HG03060 (cell line): ENCODE data around the gene RNF150.

ENCODE experiments used
- ATAC-seq: cut with Tn5 transposase; IDR thresholded peaks from one replicate; pipeline ENCODE4 v1.9.1; 2021; ENCODE audit warnings: low read depth, moderate number of reproducible peaks; ENCODE audit not compliant: unreplicated experiment

The RNF150 gene

DNA sequence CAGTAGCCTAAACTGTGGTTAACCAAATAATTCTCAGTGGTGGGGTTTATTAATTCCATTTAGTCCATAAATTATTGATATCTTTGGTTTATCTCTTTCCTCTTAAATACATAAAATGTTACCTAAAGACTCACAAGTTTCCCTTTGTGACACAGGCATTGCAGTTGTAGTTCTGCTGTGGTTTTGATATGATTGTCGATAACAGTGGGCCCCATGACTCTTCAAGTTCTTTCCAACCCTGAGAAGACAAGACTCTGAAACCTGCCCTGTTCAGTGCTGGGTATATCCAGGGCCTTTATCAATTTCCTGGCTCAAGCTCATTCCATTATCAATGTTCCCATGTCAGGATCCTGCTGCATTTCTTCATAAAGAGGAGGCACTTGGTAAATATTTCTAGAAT, 259.2 kb downstream of the RNF150 start:
- no peak for ATAC-seq

DNA sequence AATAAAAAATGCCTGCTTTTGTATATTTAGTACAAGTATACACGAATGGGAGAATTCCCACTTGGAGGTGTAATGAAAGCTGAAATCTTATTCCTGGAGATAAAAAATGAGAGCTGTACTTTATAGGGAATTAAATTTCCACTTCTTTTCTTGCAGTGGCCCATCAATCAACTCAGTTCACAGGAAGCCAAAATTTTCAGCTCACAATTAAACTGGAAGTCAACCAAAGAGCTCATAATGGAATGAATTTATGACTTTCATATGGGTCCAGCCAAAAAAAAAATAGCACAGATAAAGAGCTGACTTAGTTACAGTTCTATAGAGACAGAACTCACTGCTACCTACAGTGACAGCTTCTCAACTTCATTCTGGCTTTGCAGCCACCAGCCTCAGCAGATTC, 261.9 kb downstream of the RNF150 start:
- no peak for ATAC-seq

DNA sequence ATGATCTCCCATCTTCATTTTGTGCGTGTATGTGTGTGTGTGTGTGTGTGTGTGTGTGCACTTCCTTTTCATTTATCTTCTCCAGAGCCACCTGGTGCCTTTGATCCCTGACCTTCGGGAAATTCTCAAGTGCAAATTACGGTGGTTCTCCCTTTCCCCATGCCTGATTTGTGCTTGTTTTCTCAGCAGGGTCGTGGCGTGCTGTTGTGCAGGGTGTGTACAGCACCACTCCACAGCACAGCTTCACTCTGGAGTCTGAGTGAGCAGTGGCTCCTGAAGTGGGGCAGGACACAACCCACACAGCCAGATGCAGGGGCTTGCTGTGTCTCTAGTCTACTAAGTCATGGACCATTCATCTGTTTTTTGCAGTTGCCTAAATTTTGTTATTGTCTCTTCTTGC, 262.8 kb downstream of the RNF150 start:
- no peak for ATAC-seq

DNA sequence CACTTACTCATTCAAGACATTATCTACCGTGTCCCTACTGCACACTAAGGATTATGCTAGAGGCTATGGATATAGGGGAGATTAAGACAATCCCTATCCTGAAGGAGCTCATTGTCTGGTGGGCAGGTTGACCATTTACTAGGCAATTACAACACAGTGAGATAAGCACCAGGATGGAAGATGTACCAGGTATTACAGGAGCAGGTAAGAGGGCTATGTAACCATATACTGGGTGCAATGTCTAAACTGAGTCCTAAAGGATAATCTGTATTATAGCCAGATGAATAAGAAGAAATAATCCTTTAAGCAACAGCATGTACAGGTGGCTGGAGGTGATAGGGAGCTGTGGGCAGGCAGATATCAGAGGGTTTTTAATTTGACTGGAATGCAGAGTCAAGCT, 263.8 kb downstream of the RNF150 start:
- no peak for ATAC-seq

DNA sequence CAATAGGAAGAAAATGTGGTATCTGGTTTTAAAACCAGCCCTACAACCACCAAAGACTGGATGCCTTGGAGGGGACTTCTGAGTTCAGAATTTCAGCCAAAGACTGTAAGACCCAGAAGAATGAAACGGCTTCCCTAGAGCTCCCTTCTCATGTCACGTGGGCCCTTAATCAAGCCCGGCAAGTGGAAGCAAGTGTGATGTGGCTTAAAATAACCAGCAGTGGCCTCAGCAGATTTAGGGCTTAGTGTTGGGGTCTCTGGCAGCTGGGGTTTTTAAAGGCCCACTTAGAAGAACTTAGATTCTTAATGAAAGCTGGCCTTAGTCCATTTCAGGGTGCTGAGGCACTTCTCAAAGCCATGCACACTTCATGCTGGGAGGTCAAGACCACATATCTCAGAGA, 265.9 kb downstream of the RNF150 start:
- ATAC-seq = no peak

DNA sequence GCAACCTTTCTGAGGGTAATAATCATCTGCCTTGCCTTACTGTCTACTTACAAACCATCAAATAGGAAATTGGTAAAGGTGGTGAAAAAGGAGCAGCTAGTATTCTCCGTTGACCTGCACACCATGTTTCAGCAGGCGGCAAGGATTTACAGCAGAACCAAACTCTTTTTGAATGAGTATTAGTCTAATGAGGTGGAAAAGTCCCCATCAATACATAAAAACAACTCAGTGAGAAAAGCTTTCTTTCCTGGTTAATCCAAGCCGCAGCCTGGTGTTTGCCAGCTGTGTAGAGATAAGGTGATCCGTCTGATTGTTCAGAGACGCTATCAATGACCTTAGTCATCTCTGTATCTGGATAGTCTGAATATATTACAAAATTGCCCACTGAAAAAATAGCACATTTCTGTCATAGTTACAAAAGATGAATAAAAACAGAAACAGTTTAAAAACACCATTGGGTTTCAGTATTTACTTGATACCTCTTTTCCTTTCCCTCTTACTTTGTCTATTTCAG, 266.7 kb downstream of the RNF150 start:
- ATAC-seq = no peak

DNA sequence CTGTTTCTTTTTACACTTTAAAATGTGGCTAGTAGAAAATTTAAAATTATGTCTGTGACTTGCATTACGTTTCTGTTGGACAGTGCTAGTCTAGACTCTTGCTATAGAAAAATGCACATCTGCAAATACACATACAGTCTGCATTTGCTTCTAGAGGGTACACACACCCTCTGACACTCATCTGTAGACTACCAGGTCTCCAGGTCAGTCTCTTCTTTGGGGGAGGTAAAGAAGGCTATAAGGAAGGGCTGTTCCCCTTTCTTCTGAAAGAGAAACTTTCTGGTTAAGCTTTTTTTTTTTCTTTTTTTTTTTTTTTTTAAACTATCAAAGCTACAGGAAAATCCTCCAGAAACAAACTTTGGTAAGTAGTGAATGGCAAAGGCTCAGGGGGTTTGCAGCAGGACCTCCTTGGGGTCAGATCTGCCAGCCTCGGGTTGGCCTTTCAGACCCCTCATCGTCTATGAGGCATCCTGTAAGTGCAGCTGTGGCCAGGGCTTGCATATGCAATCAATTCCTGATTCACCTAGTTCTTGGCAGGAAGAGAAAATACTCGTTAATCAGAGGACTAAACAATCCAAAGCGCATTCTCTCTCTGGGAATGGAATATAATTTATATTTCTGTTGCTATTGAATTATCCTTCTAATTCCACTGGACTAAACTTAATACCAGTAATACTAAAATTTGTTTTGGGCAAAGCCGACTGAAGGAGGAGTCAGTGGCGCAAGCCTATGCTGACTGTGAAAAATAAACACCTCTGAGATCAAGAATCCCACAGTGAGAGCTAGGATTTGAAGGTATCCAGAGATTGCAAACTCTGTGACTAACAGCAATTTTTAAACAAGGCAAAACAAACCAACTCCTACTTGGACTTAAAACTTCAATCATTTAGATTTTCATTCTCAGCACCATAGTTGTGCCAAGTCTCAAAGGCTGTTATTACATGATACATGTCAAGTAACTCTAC, 267.7 kb downstream of the RNF150 start:
- no peak for ATAC-seq

DNA sequence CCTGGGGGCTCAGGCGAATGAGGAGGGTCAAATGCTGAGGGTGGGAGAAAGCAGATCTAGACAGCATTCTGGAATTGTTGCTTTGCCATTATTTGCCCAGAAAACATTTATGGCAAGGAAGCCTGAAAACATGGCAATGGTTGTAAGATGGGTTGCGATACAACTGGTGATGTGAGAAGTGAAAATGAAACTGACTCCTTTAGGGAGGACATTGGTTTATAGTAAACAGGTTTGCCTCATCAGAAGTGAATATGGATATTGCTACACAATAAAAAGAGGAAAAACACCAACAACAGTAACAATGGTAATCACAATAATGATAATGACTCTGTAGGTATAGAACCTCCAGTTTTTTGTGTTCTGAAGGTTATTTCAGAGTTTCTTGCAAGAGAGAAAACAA, 270.1 kb downstream of the RNF150 start:
- ATAC-seq = no peak

DNA sequence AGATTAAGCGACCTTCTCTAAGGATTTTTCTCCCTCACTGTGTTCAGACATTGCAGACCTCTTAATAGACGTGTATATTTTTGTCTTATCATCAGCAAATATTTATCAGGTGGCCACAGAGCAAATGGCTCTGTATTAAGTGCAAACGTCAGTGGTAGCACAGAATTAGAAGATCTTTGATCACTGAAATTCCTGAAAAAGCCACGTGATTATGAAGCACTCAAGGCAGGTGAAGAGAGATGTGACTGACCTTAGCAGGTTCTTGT, 271.2 kb downstream of the RNF150 start:
- no peak for ATAC-seq

DNA sequence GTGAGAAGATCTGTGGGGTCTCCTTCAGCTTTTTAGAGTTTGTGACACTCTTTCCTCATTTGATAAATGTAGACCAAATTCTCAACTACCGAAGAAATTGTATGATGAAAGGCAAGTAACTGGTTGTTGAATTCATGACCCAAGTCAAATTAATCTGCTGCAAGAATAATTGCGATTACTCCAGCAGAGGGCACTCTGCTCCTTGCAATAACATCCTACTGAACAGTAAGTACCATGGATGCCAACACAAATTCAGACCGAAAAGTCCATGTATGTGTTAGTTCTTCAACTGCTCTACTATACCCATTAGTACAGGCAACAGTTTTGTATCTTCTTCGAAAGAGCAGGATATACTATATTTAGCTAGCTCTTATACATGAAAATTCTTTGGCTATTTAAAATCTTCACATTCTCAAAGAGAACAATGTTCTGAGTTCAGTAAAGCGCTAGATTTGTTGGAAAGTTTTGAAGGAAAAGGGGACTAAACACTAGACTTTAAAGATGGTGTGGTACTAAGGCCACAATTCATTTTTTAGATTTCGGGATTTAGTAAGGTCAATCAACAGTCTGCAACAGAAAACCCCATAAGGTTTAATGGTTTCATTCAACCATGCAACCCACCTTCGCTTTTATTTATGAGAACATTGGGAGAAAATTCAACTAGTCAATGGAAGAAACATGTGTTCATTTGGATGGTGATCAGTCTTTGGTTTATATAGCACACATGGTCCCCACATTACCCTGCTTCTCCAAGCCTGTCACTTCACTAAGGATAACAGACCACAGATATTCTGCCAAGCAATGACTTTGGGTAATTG, 271.7 kb downstream of the RNF150 start:
- ATAC-seq = no peak

DNA sequence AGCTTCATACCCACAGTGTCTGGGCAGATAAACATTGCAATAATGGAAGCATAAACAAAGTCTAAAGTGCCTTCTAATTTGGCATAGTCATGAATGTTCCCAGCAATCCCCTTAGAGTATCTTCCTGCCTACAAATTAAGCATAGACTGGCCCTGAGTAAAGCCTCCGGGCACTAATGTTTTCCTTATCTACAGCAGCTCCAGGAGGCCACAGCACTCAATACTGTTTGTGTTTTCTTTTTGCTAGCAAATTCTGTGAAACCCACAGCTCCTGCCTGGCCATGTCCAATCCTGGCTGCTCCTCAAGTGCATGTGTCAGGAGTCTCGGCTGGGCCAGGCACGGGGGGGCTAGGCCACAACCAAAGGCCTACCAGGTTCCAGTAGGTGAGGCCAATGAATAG, 274.4 kb downstream of the RNF150 start:
- no peak for ATAC-seq

DNA sequence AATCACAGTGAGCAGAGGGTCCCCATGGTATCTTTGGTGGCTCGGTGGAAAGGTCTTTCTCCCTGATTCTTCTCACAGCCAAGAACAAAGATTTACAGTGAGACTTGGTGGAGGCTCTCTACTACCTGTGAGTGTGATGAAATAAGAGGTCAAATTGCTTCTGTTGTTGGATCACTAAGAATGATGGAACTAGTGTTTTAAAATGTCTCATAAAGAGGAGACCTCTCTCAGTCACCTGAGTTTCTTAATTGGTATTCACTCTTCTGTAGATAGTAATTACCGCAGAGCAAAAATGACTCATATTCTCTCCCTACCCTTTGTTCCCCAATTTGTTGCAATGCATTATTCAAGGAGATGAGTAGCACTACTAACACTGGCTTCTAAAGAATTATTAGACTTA, 276.2 kb downstream of the RNF150 start:
- ATAC-seq = no peak

DNA sequence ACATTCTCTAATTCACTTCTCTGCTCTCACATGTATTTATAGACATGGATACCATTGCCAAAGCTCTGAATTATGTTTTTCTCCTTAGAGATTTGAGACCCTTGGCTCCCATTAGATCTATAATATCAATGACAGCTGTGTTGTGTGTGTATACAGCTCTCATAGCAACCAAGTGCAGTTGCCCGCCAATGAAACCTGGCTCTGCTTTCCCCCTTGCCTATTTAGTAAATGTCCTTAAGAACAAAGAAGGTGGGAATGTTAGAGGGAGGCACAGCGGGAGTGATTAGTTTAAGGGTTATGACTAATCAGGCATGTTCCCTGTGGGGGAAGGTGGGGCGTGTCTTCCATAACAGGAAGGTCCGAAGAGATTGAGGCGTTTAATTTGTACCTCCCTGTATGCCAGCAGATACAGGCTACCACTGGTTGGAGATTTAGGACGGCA, 276.6 kb downstream of the RNF150 start:
- no peak for ATAC-seq

DNA sequence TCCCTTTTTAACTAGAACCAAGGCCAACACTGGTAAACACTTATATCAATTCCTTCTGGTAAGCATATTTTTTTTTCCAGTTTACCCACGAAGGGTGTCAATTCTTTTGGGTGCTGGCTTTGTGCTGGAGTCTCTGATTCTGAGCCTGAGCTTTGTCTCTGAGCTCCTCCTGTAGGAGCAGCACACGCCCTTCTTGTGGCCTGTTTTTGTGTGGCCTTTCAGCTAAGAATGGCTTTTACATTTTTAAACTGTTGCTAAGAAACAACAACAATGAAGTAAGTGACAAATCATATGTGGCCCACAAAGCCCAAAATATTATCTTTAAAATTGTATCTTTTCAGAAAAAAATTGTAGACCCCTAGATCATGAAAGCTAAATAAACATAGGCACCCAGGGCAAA, 279.1 kb downstream of the RNF150 start:
- ATAC-seq = no peak

DNA sequence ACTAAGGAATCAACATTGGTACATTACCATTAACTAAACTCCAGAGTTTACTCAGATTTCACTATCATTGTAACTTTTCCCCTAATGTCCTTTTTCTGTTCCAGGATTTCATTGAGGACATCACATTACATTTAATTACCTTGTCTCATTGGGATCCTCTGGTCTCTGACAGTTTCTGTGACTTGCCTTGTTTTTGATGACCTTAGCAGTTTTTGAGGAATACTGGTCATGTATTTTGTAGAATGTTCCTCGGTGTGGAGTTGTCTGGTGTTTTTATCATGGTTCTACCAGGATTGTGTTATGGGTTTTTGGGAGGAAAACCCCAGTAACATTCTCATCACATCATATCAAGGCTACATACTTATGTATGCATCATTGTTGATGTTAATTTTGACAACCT, 281.5 kb downstream of the RNF150 start:
- no peak for ATAC-seq

DNA sequence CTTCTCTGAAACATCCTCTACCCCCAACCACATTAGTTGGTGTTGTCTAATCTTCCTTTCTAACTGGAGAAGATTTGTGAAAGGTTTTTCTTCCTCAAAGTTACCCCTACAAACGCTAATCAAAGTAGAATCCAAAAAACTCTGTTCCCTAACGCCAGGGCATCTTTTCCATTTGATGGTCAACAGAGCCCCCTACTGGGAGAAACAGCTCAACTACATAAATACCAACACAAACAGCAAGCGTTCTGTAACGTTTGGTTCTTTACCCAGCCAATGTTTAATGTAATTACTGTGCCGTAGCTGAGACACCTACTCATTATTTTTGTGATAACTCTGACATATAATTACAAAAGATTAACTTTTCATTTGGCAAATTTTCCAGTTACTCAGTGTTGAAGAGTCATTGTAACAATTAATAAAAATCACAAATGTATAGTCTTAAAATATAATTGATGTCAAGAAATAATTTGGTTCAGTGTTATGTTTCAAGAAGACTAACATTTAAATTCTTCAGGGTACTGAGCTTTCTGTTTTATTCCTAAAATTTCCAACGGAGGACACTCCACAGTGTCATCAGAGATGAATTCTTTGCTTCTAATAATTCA, 282.1 kb downstream of the RNF150 start:
- peak; percentile 61 for ATAC-seq

DNA sequence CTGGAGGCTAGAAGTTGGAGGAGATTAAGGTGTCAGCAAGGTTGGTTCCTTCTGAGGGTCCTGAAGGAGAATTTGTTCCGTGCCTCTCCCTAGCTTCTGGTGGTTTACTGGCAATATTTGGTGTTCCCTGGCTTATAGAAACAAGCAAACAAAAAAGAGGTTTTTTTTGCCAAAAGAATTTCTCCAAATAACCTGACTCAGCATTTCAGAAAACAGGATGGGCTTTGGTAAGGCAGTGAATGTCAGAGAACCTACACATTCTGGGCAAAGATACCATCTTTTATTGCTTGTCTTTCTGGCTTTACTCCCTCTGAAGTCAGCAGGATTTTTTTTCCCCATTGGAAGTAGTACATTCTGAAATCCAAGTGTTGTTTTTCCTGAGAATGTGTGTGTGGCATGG, 283.7 kb downstream of the RNF150 start:
- ATAC-seq = no peak

DNA sequence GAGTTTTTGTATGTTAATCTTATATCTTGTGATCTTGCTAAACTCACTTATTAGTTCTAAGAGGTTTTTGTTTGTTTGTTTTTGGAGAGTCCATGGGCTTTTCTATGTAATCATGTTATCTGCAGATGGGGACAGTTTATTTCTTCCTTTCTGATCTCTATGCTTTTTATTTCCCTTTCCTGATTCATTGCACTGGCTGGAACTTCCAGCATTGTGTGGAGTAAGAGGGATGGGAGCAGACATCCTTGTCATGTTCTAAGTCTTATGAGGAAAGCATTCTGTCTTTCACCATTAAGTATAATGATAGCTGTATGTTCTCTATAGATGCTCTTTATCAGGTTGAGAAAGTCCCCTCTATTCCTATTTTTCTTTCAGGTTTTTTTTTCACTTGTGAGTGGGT, 286.5 kb downstream of the RNF150 start:
- ATAC-seq = no peak

DNA sequence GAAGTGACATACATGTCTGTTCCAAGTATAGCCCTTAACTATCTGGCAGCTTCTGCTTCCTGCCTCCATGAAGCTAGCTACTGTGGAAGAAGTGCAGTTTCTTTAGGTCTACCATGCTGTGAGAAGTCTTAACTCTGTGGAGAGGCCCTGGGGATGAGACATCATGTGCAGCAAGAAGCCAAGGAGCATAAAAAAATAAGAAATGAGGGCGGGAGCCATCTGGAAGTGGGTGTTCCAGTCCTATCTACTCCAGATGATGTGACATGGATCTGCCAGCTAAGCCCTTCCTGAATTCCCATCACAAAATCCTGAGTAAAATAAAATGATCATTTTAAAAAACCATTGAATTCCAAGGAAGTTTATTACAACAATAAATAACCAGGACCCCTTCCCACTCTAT, 289.2 kb downstream of the RNF150 start:
- ATAC-seq = no peak

DNA sequence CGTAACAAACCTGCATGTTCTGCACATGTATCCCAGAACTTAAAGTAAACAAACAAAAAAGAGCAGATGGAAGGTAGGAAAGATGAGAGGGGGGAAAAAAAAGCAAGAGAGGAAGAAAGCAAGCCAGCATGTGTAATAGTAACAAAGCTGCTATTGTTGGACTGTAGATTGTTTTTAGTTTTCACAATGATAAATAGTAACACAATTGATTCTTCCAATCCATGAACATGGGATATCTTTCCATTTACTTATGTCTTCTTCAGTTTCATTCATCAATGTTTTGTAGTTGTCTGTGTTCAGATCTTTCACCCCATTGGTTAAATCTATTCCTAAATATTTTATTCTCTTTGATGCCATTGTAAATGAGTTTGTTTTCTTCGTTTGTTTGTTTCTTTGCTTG, 292.1 kb downstream of the RNF150 start:
- no peak for ATAC-seq
